ENCODE measurements around the gene KRTAP5-5.
"Not testable (repeated sequence)": the region's sequence is repeated elsewhere in the genome, so short reads cannot be mapped to it uniquely, and the experiment has no call there.

KRTAP5-5 gene

DNA sequence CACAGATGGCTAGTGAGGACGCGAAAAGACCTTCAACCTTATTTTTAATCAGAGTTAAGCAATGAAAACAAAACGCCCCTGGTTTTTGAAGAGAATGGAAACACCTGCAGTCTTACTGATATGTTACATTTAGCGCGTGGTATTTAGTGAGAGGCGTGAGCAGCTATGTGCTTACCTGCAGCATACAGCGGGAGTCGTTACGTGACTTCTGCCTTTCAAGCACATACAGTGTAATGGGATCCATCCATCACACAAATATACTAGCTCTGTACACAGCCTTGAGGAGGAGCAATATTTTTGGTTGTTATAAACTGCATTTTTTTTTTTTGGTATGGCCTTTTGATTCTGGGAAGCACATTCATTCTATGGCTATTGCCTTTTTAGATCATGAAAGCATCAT, 36.9 kb upstream of the KRTAP5-5 start:
- no peak overlapping the region for H2BK5ac ChIP-seq (ENCODE audit: low read length)
- WGBS, 2 donors (ENCODE audit: extremely low coverage in 2 of 2, insufficient read length in 2 of 2, insufficient replicate concordance in 1 of 2) = no CpG with 5 or more reads among the region's 9 CpGs
- no peak overlapping the region for H2AFZ ChIP-seq (ENCODE audit: low read length)
- H2BK15ac ChIP-seq (ENCODE audit: low read length) = no peak overlapping the region
- no peaks in the 10 kb centered on the region for H3K4me1 ChIP-seq (ENCODE audit: control insufficient read depth in 2 of 2, insufficient read depth in 1 of 2, low read depth in 1 of 2, low read length in 2 of 2)
- H3K9ac ChIP-seq (ENCODE audit: low read depth, low read length, poor library complexity) = no peak overlapping the region
- H2BK120ac ChIP-seq (ENCODE audit: low read depth, low read length) = no peak overlapping the region
- no peak overlapping the region for H3K27ac ChIP-seq (replicated peaks; ENCODE audit: low read length)
- H3K36me3 ChIP-seq (replicated peaks in 1 of 2; ENCODE audit: control insufficient read depth in 2 of 2, insufficient read depth in 2 of 2, low read length in 2 of 2) = no peaks in the 10 kb centered on the region
- no peaks in the 10 kb centered on the region for H3K79me1 ChIP-seq (ENCODE audit: low read depth, low read length)
- H3K4ac ChIP-seq (ENCODE audit: low read length) = no peak overlapping the region
- H3K9me3 ChIP-seq (replicated peaks in 1 of 2; ENCODE audit: control insufficient read depth in 2 of 2, insufficient read depth in 1 of 2, low read depth in 1 of 2, low read length in 2 of 2) = no peaks in the 10 kb centered on the region
- H3K23ac ChIP-seq (ENCODE audit: low read depth, low read length, poor library complexity) = no peak overlapping the region
- H3K18ac ChIP-seq (ENCODE audit: low read length) = no peak overlapping the region
- H3K4me3 ChIP-seq (ENCODE audit: low read length in 2 of 2) = no peak overlapping the region
- H3K14ac ChIP-seq (ENCODE audit: low read length) = no peak overlapping the region
- no peak overlapping the region for H4K8ac ChIP-seq (ENCODE audit: low read depth, low read length)
- H3K4me2 ChIP-seq (ENCODE audit: insufficient read depth, low read length, poor library complexity, severe bottlenecking) = no peak overlapping the region
- peaks cover 0 to 18% (median 13%) of the 10 kb centered on the region in 3 experiments for H3K27me3 ChIP-seq (ENCODE audit: control insufficient read depth in 3 of 3, insufficient read depth in 3 of 3, low read depth in 1 of 3, low read length in 3 of 3)
- no peak for DNase-seq (ENCODE audit: low spot score)
- no peak overlapping the region for H2BK12ac ChIP-seq (ENCODE audit: low read length)
- H4K91ac ChIP-seq (ENCODE audit: low read depth, low read length, poor library complexity) = no peak overlapping the region
- no peak overlapping the region for H2AK5ac ChIP-seq (ENCODE audit: low read depth, low read length)

GRCh38 chr11:1595994-1596575, 33.5 kb upstream of the KRTAP5-5 start:
- not testable (repeated sequence) for H3K4me1 ChIP-seq (ENCODE audit: control insufficient read depth in 2 of 2, insufficient read depth in 1 of 2, low read depth in 1 of 2, low read length in 2 of 2); H3K4ac ChIP-seq (ENCODE audit: low read length); H3K36me3 ChIP-seq (replicated peaks in 1 of 2; ENCODE audit: control insufficient read depth in 2 of 2, insufficient read depth in 2 of 2, low read length in 2 of 2); H2BK12ac ChIP-seq (ENCODE audit: low read length); H3K14ac ChIP-seq (ENCODE audit: low read length); H4K91ac ChIP-seq (ENCODE audit: low read depth, low read length, poor library complexity); H3K79me1 ChIP-seq (ENCODE audit: low read depth, low read length); DNase-seq (ENCODE audit: low spot score); H3K4me2 ChIP-seq (ENCODE audit: insufficient read depth, low read length, poor library complexity, severe bottlenecking); H3K9me3 ChIP-seq (replicated peaks in 1 of 2; ENCODE audit: control insufficient read depth in 2 of 2, insufficient read depth in 1 of 2, low read depth in 1 of 2, low read length in 2 of 2); H3K4me3 ChIP-seq (ENCODE audit: low read length in 2 of 2); H2BK15ac ChIP-seq (ENCODE audit: low read length); H4K8ac ChIP-seq (ENCODE audit: low read depth, low read length); H2AFZ ChIP-seq (ENCODE audit: low read length); H2BK120ac ChIP-seq (ENCODE audit: low read depth, low read length); H2AK5ac ChIP-seq (ENCODE audit: low read depth, low read length); H3K9ac ChIP-seq (ENCODE audit: low read depth, low read length, poor library complexity); H2BK5ac ChIP-seq (ENCODE audit: low read length); H3K23ac ChIP-seq (ENCODE audit: low read depth, low read length, poor library complexity); H3K27ac ChIP-seq (replicated peaks; ENCODE audit: low read length); H3K18ac ChIP-seq (ENCODE audit: low read length)
- no CpG with 5 or more reads among the region's 11 CpGs for WGBS, 2 donors (ENCODE audit: extremely low coverage in 2 of 2, insufficient read length in 2 of 2, insufficient replicate concordance in 1 of 2)
- peaks cover 0 to 27% (median 11%) of the 10 kb centered on the region in 3 experiments for H3K27me3 ChIP-seq (ENCODE audit: control insufficient read depth in 3 of 3, insufficient read depth in 3 of 3, low read depth in 1 of 3, low read length in 3 of 3)

DNA sequence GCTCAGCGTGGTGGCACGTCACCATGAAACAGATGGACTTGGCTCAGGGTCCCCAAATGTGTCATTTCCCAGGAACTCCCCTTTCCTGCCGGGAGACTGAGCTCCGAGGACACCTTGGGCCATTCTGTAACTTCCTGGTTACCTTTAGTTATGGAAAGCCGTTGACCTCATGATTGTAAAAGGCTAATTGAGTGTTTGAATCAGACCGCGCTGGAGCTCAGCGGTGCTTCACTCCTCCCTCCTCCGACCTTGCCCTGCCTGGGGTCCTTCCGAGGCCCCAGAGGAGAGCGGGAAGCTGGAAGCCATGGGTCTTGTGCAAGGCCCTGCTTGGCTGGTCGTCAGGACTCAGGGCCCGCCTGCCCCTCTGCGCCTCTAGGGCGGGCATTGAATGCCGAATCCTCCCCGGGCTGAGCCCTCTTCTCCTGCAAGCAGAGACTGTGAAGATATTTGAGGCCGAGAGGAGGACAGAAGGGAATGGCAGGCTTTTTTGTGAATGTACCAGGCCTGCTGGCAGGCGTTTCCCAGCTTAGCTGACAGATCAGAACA, 32.9 kb upstream of the KRTAP5-5 start:
- WGBS, 2 donors (ENCODE audit: extremely low coverage in 2 of 2, insufficient read length in 2 of 2, insufficient replicate concordance in 1 of 2) = no CpG with 5 or more reads among the region's 19 CpGs
- H3K14ac ChIP-seq (ENCODE audit: low read length); H3K27ac ChIP-seq (replicated peaks; ENCODE audit: low read length); H2BK12ac ChIP-seq (ENCODE audit: low read length); H3K23ac ChIP-seq (ENCODE audit: low read depth, low read length, poor library complexity); H4K8ac ChIP-seq (ENCODE audit: low read depth, low read length); H3K4me3 ChIP-seq (ENCODE audit: low read length in 2 of 2); H2AK5ac ChIP-seq (ENCODE audit: low read depth, low read length); H3K9me3 ChIP-seq (replicated peaks in 1 of 2; ENCODE audit: control insufficient read depth in 2 of 2, insufficient read depth in 1 of 2, low read depth in 1 of 2, low read length in 2 of 2); H3K79me1 ChIP-seq (ENCODE audit: low read depth, low read length); H2BK15ac ChIP-seq (ENCODE audit: low read length); H3K4me1 ChIP-seq (ENCODE audit: control insufficient read depth in 2 of 2, insufficient read depth in 1 of 2, low read depth in 1 of 2, low read length in 2 of 2); H2BK5ac ChIP-seq (ENCODE audit: low read length); H3K9ac ChIP-seq (ENCODE audit: low read depth, low read length, poor library complexity); H3K4me2 ChIP-seq (ENCODE audit: insufficient read depth, low read length, poor library complexity, severe bottlenecking); H3K36me3 ChIP-seq (replicated peaks in 1 of 2; ENCODE audit: control insufficient read depth in 2 of 2, insufficient read depth in 2 of 2, low read length in 2 of 2); H3K4ac ChIP-seq (ENCODE audit: low read length); H2BK120ac ChIP-seq (ENCODE audit: low read depth, low read length); DNase-seq (ENCODE audit: low spot score); H4K91ac ChIP-seq (ENCODE audit: low read depth, low read length, poor library complexity): not testable (repeated sequence)
- peak overlapping the region; percentile 50 for H2AFZ ChIP-seq (ENCODE audit: low read length)
- H3K18ac ChIP-seq (ENCODE audit: low read length) = peak overlapping the region; percentile 13
- H3K27me3 ChIP-seq (ENCODE audit: control insufficient read depth in 3 of 3, insufficient read depth in 3 of 3, low read depth in 1 of 3, low read length in 3 of 3) = peaks cover 0 to 27% (median 11%) of the 10 kb centered on the region in 3 experiments

DNA sequence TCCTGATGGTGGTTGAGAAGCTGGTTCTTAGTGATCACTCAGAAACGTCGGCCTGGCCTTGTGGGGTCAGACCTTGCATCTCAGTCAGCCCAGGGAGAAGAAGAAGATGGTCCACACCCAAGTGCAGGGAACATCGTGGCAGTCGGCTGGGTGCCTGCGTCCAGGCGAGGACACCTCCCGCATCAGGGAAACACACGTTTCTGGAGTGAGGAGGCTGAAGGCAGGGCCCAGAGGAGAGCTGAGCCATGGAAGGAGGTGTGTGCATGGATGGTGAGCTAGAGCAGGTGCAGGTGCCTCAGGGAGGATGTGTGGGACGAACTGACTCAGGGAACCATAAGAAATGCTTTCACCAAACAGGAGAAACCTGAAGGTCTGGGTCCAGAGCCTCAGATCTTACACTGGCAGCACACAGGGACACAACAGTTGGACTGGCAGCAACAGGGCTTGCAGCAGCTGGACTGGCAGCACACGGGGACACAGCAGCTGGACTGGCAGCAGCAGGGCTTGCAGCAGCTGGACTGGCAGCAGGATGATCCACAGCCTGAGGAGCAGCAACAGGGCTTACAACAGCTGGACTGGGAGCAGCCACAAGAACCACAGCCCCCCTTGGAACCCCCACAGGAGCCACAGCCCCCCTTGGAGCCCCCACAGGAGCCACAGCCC, 32.1 kb upstream of the KRTAP5-5 start:
- no peak overlapping the region for H2BK15ac ChIP-seq (ENCODE audit: low read length)
- no peaks in the 10 kb centered on the region for H3K4me1 ChIP-seq (ENCODE audit: control insufficient read depth in 2 of 2, insufficient read depth in 1 of 2, low read depth in 1 of 2, low read length in 2 of 2)
- no peak overlapping the region for H4K91ac ChIP-seq (ENCODE audit: low read depth, low read length, poor library complexity)
- H2AK5ac ChIP-seq (ENCODE audit: low read depth, low read length) = no peak overlapping the region
- peak overlapping the region; percentile 65 for H3K23ac ChIP-seq (ENCODE audit: low read depth, low read length, poor library complexity)
- no peak overlapping the region for H2BK5ac ChIP-seq (ENCODE audit: low read length)
- no peak overlapping the region for H2BK12ac ChIP-seq (ENCODE audit: low read length)
- peak overlapping the region; percentile 43 for H4K8ac ChIP-seq (ENCODE audit: low read depth, low read length)
- no peak overlapping the region for H2AFZ ChIP-seq (ENCODE audit: low read length)
- no peak overlapping the region for H2BK120ac ChIP-seq (ENCODE audit: low read depth, low read length)
- peaks cover 0 to 25% (median 11%) of the 10 kb centered on the region in 3 experiments for H3K27me3 ChIP-seq (ENCODE audit: control insufficient read depth in 3 of 3, insufficient read depth in 3 of 3, low read depth in 1 of 3, low read length in 3 of 3)
- H3K36me3 ChIP-seq (replicated peaks in 1 of 2; ENCODE audit: control insufficient read depth in 2 of 2, insufficient read depth in 2 of 2, low read length in 2 of 2) = no peaks in the 10 kb centered on the region
- no peak overlapping the region for H3K14ac ChIP-seq (ENCODE audit: low read length)
- H3K9me3 ChIP-seq (replicated peaks in 1 of 2; ENCODE audit: control insufficient read depth in 2 of 2, insufficient read depth in 1 of 2, low read depth in 1 of 2, low read length in 2 of 2) = no peaks in the 10 kb centered on the region
- H3K4me3 ChIP-seq (ENCODE audit: low read length in 2 of 2) = no peak overlapping the region
- WGBS, 2 donors (ENCODE audit: extremely low coverage in 2 of 2, insufficient read length in 2 of 2, insufficient replicate concordance in 1 of 2) = no CpG with 5 or more reads among the region's 10 CpGs
- no peak overlapping the region for H3K27ac ChIP-seq (replicated peaks; ENCODE audit: low read length)
- no peaks in the 10 kb centered on the region for H3K79me1 ChIP-seq (ENCODE audit: low read depth, low read length)
- DNase-seq (ENCODE audit: low spot score) = no peak
- no peak overlapping the region for H3K4me2 ChIP-seq (ENCODE audit: insufficient read depth, low read length, poor library complexity, severe bottlenecking)
- H3K9ac ChIP-seq (ENCODE audit: low read depth, low read length, poor library complexity) = peak overlapping the region; percentile 60
- H3K4ac ChIP-seq (ENCODE audit: low read length) = no peak overlapping the region
- no peak overlapping the region for H3K18ac ChIP-seq (ENCODE audit: low read length)
